ENCODE measurements around the gene CES1.
"Not testable (repeated sequence)": the region's sequence is repeated elsewhere in the genome, so short reads cannot be mapped to it uniquely, and the experiment has no call there.

CES1 gene

DNA sequence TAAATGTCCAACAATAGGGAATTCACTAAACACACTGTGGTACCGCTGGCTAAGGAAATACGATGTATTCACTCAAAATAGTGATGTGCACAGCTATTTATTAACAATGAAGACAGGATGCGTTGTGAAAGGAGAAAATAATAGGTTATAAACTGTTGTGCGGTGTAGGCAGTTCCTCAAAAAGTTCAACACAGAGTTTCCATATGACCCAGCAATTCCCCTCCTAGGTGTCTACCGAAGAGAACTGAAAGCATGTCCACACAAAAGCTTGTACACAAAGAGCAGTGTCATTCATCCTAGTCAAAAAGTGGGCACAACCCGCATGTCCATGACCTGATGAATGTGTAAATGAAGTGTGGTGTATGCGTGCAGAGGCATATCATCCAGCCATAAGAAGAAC lies 1.2 kb upstream of the CES1 start:
- Histone ChIP-seq H4K91ac (ENCODE audit: low read depth, low read length) (no peak overlapping the region), H3K79me2 (ENCODE audit: control insufficient read depth, insufficient read depth, low read length, poor library complexity) (no peaks in the 10 kb centered on the region), H2BK120ac (ENCODE audit: insufficient read depth, low read length, poor library complexity) (no peak overlapping the region), H2AFZ (ENCODE audit: insufficient read depth, low read length, poor library complexity) (no peak overlapping the region), H2BK5ac (ENCODE audit: low read depth, low read length, poor library complexity) (no peak overlapping the region), H3K36me3 (ENCODE audit: control insufficient read depth in 1 of 2, insufficient read depth in 2 of 2, low read length in 2 of 2) (no peaks in the 10 kb centered on the region), H3K27ac (ENCODE audit: low read depth, low read length) (no peak overlapping the region), H3K14ac (ENCODE audit: low read length) (no peak overlapping the region), H3K4me3 (ENCODE audit: low read depth, low read length) (no peak overlapping the region), H3K79me1 (ENCODE audit: low read length) (no peaks in the 10 kb centered on the region), H4K8ac (ENCODE audit: low read depth, low read length) (no peak overlapping the region), H3K4me2 (ENCODE audit: low read length) (no peak overlapping the region), H3K4me1 (ENCODE audit: control insufficient read depth in 1 of 2, insufficient read depth in 2 of 2, low read length in 2 of 2) (peaks cover 1 to 4% of the 10 kb centered on the region in 2 experiments), H4K12ac (ENCODE audit: low read depth, low read length) (no peak overlapping the region), H2AK5ac (ENCODE audit: low read length) (no peak overlapping the region), H3K23ac (ENCODE audit: low read length) (no peak overlapping the region), H3K27me3 (ENCODE audit: insufficient read depth, low read length) (no peaks in the 10 kb centered on the region), H3K9me3 (ENCODE audit: insufficient read depth, low read depth, low read length) (no peaks in the 10 kb centered on the region), H2BK12ac (ENCODE audit: low read length) (no peak overlapping the region), H3K18ac (ENCODE audit: low read length) (no peak overlapping the region), H3K9ac (ENCODE audit: low read length) (no peak overlapping the region), H3K4ac (ENCODE audit: low read depth, low read length) (no peak overlapping the region)
- DNase-seq: no peak
- WGBS (ENCODE audit: extremely low coverage, insufficient coverage, insufficient read length): no CpG with 5 or more reads among the region's 7 CpGs

DNA sequence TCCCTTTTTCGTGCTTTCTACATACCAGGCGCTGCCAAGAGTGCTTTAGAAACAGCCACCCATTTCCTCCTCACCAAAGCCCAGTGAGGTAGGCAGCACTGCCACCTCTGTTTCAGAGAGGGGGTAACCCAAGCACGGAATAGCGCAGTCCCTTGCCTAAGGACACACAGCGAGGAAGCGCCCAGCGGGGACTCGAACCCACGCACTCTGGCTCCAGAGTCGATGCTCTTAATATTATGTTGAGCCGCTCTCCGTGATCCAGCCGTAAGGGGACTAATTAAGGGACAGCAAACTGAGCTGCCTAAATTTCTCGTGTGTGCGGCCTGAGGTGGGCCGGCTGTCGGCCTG lies 497 bp downstream of the CES1 start:
- H3K4me2 ChIP-seq (ENCODE audit: low read length): no peak overlapping the region
- H3K4me3 ChIP-seq (ENCODE audit: low read depth, low read length): no peak overlapping the region
- no peak overlapping the region for H4K91ac ChIP-seq (ENCODE audit: low read depth, low read length)
- no peak overlapping the region for H3K18ac ChIP-seq (ENCODE audit: low read length)
- H3K4ac ChIP-seq (ENCODE audit: low read depth, low read length): no peak overlapping the region
- H2BK5ac ChIP-seq (ENCODE audit: low read depth, low read length, poor library complexity): no peak overlapping the region
- no peak overlapping the region for H3K14ac ChIP-seq (ENCODE audit: low read length)
- no peak overlapping the region for H3K23ac ChIP-seq (ENCODE audit: low read length)
- no peak overlapping the region for H4K12ac ChIP-seq (ENCODE audit: low read depth, low read length)
- no peaks in the 10 kb centered on the region for H3K27me3 ChIP-seq (ENCODE audit: insufficient read depth, low read length)
- no peak overlapping the region for H3K27ac ChIP-seq (ENCODE audit: low read depth, low read length)
- no peak overlapping the region for H3K9ac ChIP-seq (ENCODE audit: low read length)
- H3K4me1 ChIP-seq (ENCODE audit: control insufficient read depth in 1 of 2, insufficient read depth in 2 of 2, low read length in 2 of 2): peaks cover 1 to 4% of the 10 kb centered on the region in 2 experiments
- no peak overlapping the region for H4K8ac ChIP-seq (ENCODE audit: low read depth, low read length)
- no peak overlapping the region for H2BK120ac ChIP-seq (ENCODE audit: insufficient read depth, low read length, poor library complexity)
- no peak for DNase-seq
- WGBS (ENCODE audit: extremely low coverage, insufficient coverage, insufficient read length): 100% methylated on average over 1 of the region's 17 CpGs
- H3K36me3 ChIP-seq (ENCODE audit: control insufficient read depth in 1 of 2, insufficient read depth in 2 of 2, low read length in 2 of 2): no peaks in the 10 kb centered on the region
- no peaks in the 10 kb centered on the region for H3K79me1 ChIP-seq (ENCODE audit: low read length)
- no peak overlapping the region for H2AFZ ChIP-seq (ENCODE audit: insufficient read depth, low read length, poor library complexity)
- no peak overlapping the region for H2AK5ac ChIP-seq (ENCODE audit: low read length)
- no peak overlapping the region for H2BK12ac ChIP-seq (ENCODE audit: low read length)
- H3K79me2 ChIP-seq (ENCODE audit: control insufficient read depth, insufficient read depth, low read length, poor library complexity): no peaks in the 10 kb centered on the region
- no peaks in the 10 kb centered on the region for H3K9me3 ChIP-seq (ENCODE audit: insufficient read depth, low read depth, low read length)

DNA sequence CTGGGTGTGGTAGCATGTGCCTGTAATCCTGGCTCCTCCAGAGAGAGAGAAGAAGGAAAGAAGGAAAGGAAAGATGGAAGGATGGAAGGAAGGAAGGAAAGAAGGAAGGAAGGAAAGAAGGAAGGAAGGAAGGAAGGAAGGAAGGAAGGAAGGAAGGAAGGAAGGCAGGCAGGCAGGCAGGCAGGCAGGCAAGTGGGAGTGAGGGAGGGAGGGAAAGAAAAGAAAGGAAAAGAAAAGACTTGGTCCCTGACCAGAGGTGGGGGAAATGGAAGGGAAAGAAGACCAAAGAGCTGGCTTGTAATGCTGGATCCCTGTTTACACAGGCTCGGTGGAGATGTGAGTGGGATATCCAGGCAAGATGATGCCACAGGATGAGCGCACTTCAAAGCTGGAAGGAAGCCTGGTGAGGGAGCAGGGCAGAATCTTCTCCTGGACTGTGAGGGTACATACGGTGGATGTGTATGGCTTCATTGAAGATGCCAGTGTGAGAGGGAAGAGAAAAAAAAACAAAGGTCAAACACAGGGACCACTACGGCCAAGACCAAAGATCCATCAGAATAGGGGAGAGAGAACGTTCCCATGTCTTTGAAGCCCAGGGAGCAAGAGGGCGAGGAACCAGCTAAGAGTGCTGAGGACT lies 2.1 kb downstream of the CES1 start:
- no peak overlapping the region for H3K4me3 ChIP-seq (ENCODE audit: low read depth, low read length)
- peaks cover 0 to 1% of the 10 kb centered on the region in 2 experiments for H3K4me1 ChIP-seq (ENCODE audit: control insufficient read depth in 1 of 2, insufficient read depth in 2 of 2, low read length in 2 of 2)
- no peak overlapping the region for H2BK120ac ChIP-seq (ENCODE audit: insufficient read depth, low read length, poor library complexity)
- no peak overlapping the region for H2AK5ac ChIP-seq (ENCODE audit: low read length)
- DNase-seq: no peak
- no peak overlapping the region for H4K12ac ChIP-seq (ENCODE audit: low read depth, low read length)
- H3K9ac ChIP-seq (ENCODE audit: low read length): no peak overlapping the region
- no peaks in the 10 kb centered on the region for H3K27me3 ChIP-seq (ENCODE audit: insufficient read depth, low read length)
- H3K4ac ChIP-seq (ENCODE audit: low read depth, low read length): no peak overlapping the region
- no peak overlapping the region for H3K14ac ChIP-seq (ENCODE audit: low read length)
- no peak overlapping the region for H2BK12ac ChIP-seq (ENCODE audit: low read length)
- WGBS (ENCODE audit: extremely low coverage, insufficient coverage, insufficient read length): no CpG with 5 or more reads among the region's 6 CpGs
- H4K8ac ChIP-seq (ENCODE audit: low read depth, low read length): no peak overlapping the region
- no peak overlapping the region for H3K27ac ChIP-seq (ENCODE audit: low read depth, low read length)
- no peak overlapping the region for H3K18ac ChIP-seq (ENCODE audit: low read length)
- no peaks in the 10 kb centered on the region for H3K79me2 ChIP-seq (ENCODE audit: control insufficient read depth, insufficient read depth, low read length, poor library complexity)
- H3K4me2 ChIP-seq (ENCODE audit: low read length): no peak overlapping the region
- no peak overlapping the region for H2BK5ac ChIP-seq (ENCODE audit: low read depth, low read length, poor library complexity)
- no peak overlapping the region for H3K23ac ChIP-seq (ENCODE audit: low read length)
- no peaks in the 10 kb centered on the region for H3K79me1 ChIP-seq (ENCODE audit: low read length)
- no peaks in the 10 kb centered on the region for H3K36me3 ChIP-seq (ENCODE audit: control insufficient read depth in 1 of 2, insufficient read depth in 2 of 2, low read length in 2 of 2)
- no peaks in the 10 kb centered on the region for H3K9me3 ChIP-seq (ENCODE audit: insufficient read depth, low read depth, low read length)
- no peak overlapping the region for H4K91ac ChIP-seq (ENCODE audit: low read depth, low read length)
- no peak overlapping the region for H2AFZ ChIP-seq (ENCODE audit: insufficient read depth, low read length, poor library complexity)

DNA sequence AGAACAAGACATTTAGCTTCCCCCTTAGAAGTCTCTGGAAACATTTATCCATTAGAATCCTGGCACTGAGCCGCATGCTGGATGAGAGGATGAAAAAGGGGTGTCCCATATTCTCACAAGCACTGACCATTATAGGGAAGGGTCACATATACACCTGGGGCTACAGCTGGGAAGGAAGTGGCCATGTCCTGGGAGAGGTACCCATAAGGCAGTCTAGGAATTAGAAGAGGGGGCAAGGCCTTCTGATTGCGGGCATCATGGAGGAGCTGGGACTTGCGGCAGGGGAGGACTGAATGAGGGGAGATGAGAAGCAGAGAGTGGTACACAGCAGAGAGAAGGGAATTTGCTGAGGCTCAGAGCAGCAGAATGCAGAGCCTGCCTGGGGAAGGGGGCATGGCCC lies 3.7 kb downstream of the CES1 start:
- H3K4me2 ChIP-seq (ENCODE audit: low read length); H4K8ac ChIP-seq (ENCODE audit: low read depth, low read length); H3K79me2 ChIP-seq (ENCODE audit: control insufficient read depth, insufficient read depth, low read length, poor library complexity); H2BK120ac ChIP-seq (ENCODE audit: insufficient read depth, low read length, poor library complexity); H4K91ac ChIP-seq (ENCODE audit: low read depth, low read length); H2BK12ac ChIP-seq (ENCODE audit: low read length); H2AK5ac ChIP-seq (ENCODE audit: low read length); H3K79me1 ChIP-seq (ENCODE audit: low read length); H3K14ac ChIP-seq (ENCODE audit: low read length); H3K9me3 ChIP-seq (ENCODE audit: insufficient read depth, low read depth, low read length); H3K23ac ChIP-seq (ENCODE audit: low read length); H2BK5ac ChIP-seq (ENCODE audit: low read depth, low read length, poor library complexity); H2AFZ ChIP-seq (ENCODE audit: insufficient read depth, low read length, poor library complexity); H4K12ac ChIP-seq (ENCODE audit: low read depth, low read length); H3K36me3 ChIP-seq (ENCODE audit: control insufficient read depth in 1 of 2, insufficient read depth in 2 of 2, low read length in 2 of 2); H3K9ac ChIP-seq (ENCODE audit: low read length); H3K4me1 ChIP-seq (ENCODE audit: control insufficient read depth in 1 of 2, insufficient read depth in 2 of 2, low read length in 2 of 2); H3K27me3 ChIP-seq (ENCODE audit: insufficient read depth, low read length); DNase-seq; H3K4me3 ChIP-seq (ENCODE audit: low read depth, low read length); H3K4ac ChIP-seq (ENCODE audit: low read depth, low read length); H3K18ac ChIP-seq (ENCODE audit: low read length); H3K27ac ChIP-seq (ENCODE audit: low read depth, low read length): not testable (repeated sequence)
- no CpG with 5 or more reads among the region's 3 CpGs for WGBS (ENCODE audit: extremely low coverage, insufficient coverage, insufficient read length)
